Uterus (tissue), 2 donors: ENCODE measurements around the gene HBM.

ENCODE experiments used
- POLR2A ChIP-seq, 2 donors: fragments of 450-650 bp; IDR thresholded peaks; one replicate each; pipeline ENCODE4 v1.6.1; 2016; ENCODE audit warnings: antibody characterized with exemption in 2 of 2, mild to moderate bottlenecking in 1 of 2, moderate library complexity in 1 of 2
- TF ChIP-seq, protein P1 (sequence below), 4 experiments: fragments of 200-600 bp in 2 of 4; fragments of 450-650 bp in 2 of 4; sonication (generic) in 2 of 4; IDR thresholded peaks; one replicate each; pipeline ENCODE4 v1.5.1; 2016 to 2019; ENCODE audit warnings: antibody characterized with exemption in 4 of 4, mild to moderate bottlenecking in 2 of 4, moderate library complexity in 1 of 4

DNA sequence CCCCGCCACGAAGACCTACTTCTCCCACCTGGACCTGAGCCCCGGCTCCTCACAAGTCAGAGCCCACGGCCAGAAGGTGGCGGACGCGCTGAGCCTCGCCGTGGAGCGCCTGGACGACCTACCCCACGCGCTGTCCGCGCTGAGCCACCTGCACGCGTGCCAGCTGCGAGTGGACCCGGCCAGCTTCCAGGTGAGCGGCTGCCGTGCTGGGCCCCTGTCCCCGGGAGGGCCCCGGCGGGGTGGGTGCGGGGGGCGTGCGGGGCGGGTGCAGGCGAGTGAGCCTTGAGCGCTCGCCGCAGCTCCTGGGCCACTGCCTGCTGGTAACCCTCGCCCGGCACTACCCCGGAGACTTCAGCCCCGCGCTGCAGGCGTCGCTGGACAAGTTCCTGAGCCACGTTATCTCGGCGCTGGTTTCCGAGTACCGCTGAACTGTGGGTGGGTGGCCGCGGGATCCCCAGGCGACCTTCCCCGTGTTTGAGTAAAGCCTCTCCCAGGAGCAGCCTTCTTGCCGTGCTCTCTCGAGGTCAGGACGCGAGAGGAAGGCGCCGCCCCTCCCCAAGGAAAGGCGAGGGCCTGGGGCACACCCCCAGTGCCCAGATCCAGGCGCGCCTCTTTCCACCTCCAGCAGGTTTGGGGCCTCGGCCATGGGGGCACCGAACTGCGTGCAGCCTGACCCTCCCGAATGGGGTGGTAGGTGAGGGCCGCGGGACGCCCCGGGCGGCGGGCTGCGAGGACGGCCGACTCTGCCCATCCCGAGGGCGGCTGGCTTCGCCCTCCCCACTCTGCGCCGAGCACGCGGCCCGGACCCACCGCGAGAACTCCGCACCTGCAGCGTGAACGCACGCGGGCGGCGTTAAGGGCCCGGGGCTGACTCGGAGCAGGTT, 15.1 kb downstream of the HBM start:
- TF ChIP-seq, protein P1, sequence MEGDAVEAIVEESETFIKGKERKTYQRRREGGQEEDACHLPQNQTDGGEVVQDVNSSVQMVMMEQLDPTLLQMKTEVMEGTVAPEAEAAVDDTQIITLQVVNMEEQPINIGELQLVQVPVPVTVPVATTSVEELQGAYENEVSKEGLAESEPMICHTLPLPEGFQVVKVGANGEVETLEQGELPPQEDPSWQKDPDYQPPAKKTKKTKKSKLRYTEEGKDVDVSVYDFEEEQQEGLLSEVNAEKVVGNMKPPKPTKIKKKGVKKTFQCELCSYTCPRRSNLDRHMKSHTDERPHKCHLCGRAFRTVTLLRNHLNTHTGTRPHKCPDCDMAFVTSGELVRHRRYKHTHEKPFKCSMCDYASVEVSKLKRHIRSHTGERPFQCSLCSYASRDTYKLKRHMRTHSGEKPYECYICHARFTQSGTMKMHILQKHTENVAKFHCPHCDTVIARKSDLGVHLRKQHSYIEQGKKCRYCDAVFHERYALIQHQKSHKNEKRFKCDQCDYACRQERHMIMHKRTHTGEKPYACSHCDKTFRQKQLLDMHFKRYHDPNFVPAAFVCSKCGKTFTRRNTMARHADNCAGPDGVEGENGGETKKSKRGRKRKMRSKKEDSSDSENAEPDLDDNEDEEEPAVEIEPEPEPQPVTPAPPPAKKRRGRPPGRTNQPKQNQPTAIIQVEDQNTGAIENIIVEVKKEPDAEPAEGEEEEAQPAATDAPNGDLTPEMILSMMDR (IDR thresholded peaks at IDR 0.05), result peak in 2 of 4 experiments; percentile 89 to 91
- no peak for TF ChIP-seq POLR2A (IDR thresholded peaks at IDR 0.05)
